ENCODE results near the gene ALK.

Gene ALK

GRCh38 chr2:29606104-29607037, 315.0 kb downstream of the ALK start:
- no peak overlapping the region for H3K4me3 ChIP-seq (ENCODE audit: low read depth, low read length)
- no peak for DNase-seq (ENCODE audit: low read depth)
- no peak for TF ChIP-seq CTCF (IDR thresholded peaks at IDR 0.05; ENCODE audit: insufficient read depth, low read depth, low read length, missing control alignments)

GRCh38 chr2:29603341-29603740, 318.0 kb downstream of the ALK start:
- DNase-seq (ENCODE audit: low read depth) = no peak
- no peak overlapping the region for H3K4me3 ChIP-seq (ENCODE audit: low read depth, low read length)
- no peak for TF ChIP-seq CTCF (IDR thresholded peaks at IDR 0.05; ENCODE audit: insufficient read depth, low read depth, low read length, missing control alignments)

- DNase-seq (ENCODE audit: low read depth) = no peak
- TF ChIP-seq CTCF (IDR thresholded peaks at IDR 0.05; ENCODE audit: insufficient read depth, low read depth, low read length, missing control alignments) = no peak
- no peak overlapping the region for H3K4me3 ChIP-seq (ENCODE audit: low read depth, low read length)
These were observed 319.5 kb downstream of the ALK start for GRCh38 chr2:29601872-29602271.

GRCh38 chr2:29601321-29601720, 320.1 kb downstream of the ALK start:
- TF ChIP-seq CTCF (IDR thresholded peaks at IDR 0.05; ENCODE audit: insufficient read depth, low read depth, low read length, missing control alignments) = no peak

GRCh38 chr2:29599946-29600345, 321.4 kb downstream of the ALK start:
- no peak for TF ChIP-seq CTCF (IDR thresholded peaks at IDR 0.05; ENCODE audit: insufficient read depth, low read depth, low read length, missing control alignments)
- no peak for DNase-seq (ENCODE audit: low read depth)
- no peak overlapping the region for H3K4me3 ChIP-seq (ENCODE audit: low read depth, low read length)

More at GRCh38 chr2:29601321-29601720, 320.1 kb downstream of the ALK start:
- no peak overlapping the region for H3K4me3 ChIP-seq (ENCODE audit: low read depth, low read length)
- DNase-seq (ENCODE audit: low read depth) = no peak

GRCh38 chr2:29598978-29599377, 322.4 kb downstream of the ALK start:
- no peak overlapping the region for H3K4me3 ChIP-seq (ENCODE audit: low read depth, low read length)
- TF ChIP-seq CTCF (IDR thresholded peaks at IDR 0.05; ENCODE audit: insufficient read depth, low read depth, low read length, missing control alignments) = no peak
- DNase-seq (ENCODE audit: low read depth) = no peak

Measured in GM12865 (cell line).